Measurements from ENCODE around the gene SLC52A3.
A peak's percentile ranks its signal among the peaks of the same experiment; 100 is the strongest.
"Not testable (repeated sequence)": the region's sequence is repeated elsewhere in the genome, so short reads cannot be mapped to it uniquely, and the experiment has no call there.

SLC52A3 gene

DNA sequence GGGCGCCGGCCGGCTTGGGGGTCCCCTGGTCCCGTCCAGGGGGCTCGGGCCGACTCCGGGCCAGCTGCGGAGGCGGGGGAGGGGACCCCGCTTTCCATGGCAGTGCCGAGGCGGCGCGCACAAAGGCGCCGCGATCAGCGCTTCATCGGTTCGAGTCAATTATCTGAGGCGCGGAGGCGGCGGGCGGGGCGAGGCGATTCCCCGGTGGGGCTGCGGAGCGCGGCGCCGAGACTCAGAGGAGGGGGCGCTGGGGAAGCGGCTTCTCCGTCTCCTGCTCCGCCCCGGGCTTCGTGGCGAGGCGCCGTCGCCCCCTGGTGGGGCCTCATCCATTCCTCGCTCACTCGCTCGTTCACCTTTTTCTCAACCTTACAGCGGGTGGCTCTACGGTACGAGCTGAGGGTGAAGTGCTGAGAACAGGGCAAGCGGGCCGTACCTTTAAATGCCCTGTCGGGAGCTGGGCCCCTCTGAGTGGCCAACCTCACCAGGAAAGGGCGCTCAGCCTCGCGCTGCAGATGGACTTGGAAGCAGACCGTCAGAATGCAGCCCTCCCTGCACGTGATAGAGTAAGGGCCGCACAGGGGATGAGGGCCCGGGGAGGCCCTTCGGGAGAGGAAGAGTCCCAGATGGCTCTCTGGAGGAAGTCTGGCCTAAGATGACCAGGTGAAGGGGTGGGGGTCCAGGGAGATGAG, 39.9 kb downstream of the SLC52A3 start:
- DNase-seq (ENCODE audit: low read depth in 2 of 2), result peak; percentile 32 to 48

DNA sequence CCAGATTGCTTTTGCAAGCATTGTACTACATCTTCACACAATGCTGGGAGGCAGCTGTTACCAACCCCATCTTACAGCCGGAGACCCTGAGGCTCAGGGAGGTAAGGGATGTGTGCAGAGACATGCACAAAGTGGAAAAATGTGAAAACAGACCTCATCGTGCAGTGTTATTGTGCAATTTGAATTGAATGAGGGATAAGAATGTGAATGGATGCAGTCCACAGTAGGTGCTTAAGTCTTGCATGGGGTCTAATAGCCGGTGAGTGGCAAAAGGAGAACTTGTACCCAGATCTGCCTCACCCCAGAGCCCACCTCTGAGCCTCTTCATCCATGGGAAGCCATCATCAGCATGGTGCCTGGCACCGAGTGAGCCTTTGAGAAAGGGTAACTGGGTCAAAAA, 42.1 kb downstream of the SLC52A3 start:
- DNase-seq (ENCODE audit: low read depth in 2 of 2), result no peak

DNA sequence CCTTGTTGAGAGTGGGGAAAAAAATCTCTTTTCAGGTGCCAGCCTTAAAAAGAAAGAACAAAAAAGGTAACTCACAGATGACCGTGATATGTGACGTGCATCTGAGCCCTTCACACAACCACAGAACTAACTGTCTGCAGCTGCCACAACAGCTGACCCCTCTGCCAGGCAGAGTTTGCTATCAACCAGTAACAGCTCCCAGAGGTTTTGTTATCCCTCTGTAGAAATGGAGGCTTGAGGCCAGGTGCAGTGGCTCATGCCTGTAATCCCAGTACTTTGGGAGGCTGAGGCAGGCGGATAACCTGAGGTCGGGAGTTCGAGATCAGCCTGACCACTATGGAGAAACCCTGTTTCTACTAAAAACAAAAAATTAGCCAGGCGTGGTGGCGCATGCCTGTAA, 42.8 kb downstream of the SLC52A3 start:
- DNase-seq (ENCODE audit: low read depth in 2 of 2), result no peak

DNA sequence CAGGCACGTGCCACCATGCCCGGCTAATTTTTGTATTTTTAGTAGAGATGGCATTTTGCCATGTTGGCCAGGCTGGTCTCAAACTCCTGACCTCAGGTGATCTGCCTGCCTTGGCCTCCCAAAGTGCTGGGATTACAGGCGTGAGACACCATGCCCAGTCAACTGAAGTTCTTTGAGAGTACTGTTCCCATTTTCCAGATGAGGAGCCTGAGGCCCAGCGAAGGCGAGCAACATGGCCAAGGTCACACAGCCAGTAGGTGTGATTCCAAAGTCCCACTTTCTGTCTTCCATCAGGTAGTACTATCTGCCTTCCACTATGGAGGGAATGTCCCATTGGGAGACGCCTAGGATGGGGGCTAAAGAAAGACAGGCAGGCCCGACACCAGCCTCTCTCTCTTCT, 43.5 kb downstream of the SLC52A3 start:
- not testable (repeated sequence) for DNase-seq (ENCODE audit: low read depth in 2 of 2)

DNA sequence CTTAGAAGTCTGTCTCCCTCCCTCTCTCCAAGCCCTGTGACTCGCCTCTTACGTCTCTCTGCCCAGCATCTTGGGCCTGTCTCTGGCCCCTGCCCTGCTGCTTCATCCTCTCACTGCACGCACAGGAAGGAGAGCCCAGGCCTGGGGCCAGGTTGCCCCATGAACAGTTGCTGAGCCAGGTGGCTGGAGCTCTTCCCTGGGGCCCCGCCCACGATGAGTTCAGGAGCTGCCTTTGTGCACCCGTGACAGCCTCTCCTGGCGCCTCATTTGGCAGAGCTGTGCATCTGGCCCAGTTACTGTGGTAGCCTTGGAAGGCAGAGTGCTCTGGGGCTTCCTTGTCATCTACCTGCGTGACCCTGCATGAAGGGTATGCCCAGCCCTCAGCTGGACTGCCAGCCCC, 44.5 kb downstream of the SLC52A3 start:
- no peak for DNase-seq (ENCODE audit: low read depth in 2 of 2)

DNA sequence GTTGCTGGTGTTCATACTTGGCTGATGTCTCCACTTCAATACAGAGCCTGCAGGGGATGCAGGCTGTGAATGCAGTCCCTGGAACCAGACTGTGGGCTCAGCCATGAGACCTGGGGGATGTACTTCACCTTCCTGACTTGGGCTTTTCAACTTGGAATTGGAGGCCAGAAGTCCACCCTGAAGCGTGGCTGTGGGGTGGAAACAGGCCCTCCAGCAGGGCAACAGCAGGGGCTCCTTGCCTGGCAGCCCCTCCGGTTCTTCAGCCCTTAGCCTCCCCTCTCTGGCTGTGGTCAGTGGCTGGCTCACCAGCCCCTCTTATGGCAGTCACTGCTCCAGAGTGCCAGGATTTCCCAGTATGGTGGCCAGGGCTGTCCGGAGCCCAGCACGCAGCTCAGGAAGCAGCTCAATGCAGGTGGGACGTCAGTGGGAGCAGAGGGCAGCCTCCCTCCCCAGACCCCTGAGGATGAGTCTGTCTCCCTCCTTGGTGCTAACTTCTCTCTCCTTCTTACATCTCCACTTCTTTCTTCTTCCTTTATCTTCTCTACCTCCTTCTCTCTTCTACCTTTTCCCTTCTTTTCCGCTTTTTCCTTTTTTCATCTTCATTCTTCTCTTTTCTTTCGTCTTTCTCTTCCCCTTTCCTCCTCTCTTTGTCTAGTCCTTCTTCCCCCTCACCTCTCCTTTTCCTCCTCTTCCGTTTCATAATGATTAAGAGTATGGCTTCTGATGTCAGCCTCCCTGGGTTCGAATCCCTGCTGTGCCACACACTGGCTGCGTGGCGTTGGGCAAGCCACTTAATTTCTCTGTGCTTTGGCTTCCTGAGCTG, 45.3 kb downstream of the SLC52A3 start:
- DNase-seq (ENCODE audit: low read depth in 2 of 2), result no peak

DNA sequence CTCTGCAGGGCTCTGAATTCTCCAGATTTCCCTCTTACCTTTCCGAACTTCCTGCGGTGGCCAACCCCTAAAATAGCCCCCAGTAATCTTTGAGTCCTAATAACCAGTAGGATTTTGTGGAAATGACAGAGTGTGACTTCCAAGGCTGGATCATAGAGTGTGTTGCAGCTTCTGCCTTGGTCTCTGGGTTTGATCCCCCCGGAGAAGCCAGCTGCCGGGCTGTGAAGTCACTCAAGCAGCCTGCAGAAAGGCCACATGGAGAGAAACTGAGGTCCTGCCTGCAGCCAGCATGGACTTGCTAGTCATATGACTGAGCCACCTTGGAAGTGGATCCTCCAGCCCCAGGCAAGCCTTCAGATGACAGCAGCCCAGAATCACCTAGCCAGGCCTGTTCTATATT, 46.4 kb downstream of the SLC52A3 start:
- DNase-seq (ENCODE audit: low read depth in 2 of 2), result no peak

DNA sequence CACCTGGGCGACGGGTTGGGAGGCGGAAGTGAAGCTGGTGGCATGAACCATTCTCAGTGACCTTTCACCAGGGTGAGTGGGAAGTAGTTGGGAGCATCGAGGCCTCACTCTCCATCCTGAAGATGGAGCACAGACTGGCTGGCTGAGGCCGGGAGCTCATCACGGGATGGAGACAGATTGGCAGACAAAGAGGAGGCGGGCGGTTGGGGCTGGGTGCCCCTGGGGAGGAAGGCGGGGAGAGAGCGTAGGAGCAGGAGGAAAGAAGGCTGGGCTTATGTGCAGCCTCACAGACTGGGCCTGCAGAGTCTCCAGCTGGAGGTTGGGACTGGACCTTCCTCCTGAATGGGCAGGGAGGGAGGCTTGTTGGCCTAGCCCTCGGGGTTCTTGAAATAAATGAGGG, 48.5 kb downstream of the SLC52A3 start:
- no peak for DNase-seq (ENCODE audit: low read depth in 2 of 2)

DNA sequence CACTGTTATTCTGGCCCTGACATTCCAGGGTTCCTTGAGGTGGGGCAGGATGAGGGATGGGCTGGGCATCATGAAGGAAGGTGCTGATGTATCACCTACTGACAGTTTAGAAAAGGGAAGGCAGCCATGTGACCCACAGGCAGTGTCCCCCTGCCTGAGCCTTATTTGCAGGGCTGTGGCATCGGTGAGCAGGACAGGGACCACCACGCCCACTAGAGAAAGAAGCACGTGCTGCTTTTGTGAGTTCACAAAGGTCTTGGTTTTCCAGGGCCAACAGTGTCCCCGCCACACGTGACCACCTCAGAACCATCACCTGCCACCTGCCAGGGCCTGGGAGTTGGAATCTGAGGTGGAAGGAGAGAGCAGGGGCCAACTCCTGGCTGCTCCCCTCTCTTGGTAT, 49.2 kb downstream of the SLC52A3 start:
- DNase-seq (ENCODE audit: low read depth in 2 of 2), result no peak

DNA sequence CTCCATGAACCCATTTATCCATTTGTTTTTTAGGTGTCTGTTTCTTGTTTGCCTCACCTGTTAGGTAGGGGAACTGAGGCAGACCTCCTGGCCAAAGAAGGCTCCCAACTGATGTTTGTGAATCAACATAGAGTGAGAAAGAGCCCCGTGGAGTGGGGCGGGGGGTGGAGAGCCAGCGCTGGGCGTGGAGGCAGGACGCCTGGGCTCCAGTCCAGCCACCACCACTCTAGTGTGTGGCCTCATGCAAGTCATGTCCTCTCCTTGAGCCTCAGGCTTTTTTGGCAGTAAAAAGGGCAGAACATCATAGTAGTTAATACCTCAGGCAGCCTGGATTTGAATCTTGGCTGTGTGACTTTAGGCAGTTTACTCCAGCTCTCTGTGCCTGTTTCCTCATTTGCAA, 50.5 kb downstream of the SLC52A3 start:
- DNase-seq (ENCODE audit: low read depth in 2 of 2), result no peak

DNA sequence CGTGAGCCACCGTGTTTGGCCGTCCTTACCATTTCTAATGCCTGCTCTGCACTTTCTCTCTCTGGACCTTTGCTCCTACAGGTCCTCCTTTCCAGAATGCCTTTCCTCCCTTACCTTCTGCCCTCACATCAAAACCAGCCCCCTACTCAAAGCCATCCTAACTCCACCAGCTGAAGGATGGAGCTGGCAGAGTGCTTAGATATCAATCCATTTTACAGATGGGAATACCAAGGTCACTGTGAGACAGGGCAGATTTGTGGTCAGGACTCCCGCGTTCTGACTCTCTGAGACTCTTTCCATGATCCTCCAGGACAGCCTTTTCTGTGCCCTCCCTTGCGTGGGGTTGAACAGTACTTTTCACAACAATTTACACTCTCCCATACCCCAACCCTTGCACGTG, 51.0 kb downstream of the SLC52A3 start:
- no peak for DNase-seq (ENCODE audit: low read depth in 2 of 2)

DNA sequence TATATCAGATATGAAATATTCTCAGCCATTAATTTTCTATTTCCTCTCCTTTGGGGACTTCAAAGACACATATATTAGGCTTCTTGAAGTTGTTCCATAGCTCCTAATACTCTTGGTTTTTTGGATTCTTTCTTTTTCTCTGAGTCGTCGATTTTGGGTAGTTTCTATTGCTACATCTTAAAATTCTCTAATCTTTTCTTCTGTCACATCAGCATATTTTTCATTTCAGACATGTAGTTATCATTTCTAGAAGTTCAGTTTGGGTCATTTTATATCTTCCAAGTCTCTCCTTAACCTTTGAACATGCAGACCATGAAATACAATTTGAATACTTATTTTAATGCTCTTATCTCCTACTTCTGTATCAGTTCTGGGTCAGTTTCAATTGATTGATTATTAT, 53.8 kb downstream of the SLC52A3 start:
- no peak for DNase-seq (ENCODE audit: low read depth in 2 of 2)

DNA sequence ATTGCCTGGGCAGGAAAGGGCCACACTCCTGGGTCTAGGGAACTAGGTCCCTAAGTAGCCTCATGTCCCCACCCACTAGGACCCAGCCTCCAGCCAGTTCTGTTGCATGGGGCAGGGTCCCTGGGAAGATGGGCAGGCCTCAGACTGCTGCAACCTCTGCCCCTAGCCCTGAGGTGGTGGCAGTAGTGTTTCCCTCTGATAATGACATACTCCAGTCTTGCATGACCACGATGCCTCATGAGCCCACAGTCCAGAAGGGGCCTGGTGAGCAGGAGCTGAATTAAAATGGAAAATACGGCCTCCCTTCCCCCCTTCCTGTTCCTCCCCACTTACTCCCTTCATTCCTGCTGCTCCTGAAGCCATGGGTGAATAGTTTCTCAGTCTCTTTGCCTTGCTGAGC, 56.7 kb downstream of the SLC52A3 start:
- DNase-seq (ENCODE audit: low read depth in 2 of 2), result no peak

DNA sequence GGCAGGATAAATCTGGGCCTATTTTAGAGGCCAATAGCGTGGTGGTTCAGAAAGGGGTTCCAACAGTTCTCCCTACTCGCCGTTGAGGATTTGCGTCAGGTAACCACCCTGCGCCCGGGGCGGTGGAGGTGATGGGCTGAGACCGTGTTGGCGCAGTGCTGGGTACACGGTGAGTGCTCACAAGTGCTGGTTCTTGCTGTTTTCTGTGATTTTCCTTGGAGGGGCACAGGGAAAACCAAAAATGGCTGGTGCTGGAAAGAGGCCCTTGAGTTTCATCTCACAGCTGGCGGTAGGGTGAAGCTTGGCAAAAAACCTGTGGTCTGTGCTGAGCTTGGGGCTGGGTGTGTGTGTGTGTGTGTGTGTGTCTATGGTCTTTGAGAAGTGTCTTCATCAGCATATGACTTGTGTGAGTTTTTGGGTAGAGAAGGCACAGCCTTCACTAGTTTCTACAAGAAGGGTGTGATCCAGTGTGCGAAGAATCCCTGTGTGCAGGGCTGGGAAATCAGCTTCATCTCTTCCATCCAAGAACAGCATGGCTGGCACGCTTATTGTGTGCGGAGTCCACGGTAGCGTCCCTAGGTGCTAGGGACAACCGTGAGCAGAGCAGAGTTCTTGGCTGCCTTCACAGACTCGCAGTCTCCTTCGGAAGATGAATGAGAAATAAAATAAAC, 57.4 kb downstream of the SLC52A3 start:
- no peak for DNase-seq (ENCODE audit: low read depth in 2 of 2)
